Activated CD4-positive, CD25-positive, alpha-beta regulatory T cell (primary cell): ENCODE results near the gene ADAMTS8.

Experiments used
- DNase-seq, 4 experiments: peaks; one replicate each; lab custom pipeline; 2025; lab: John Stamatoyannopoulos, UW

ADAMTS8 gene

DNA sequence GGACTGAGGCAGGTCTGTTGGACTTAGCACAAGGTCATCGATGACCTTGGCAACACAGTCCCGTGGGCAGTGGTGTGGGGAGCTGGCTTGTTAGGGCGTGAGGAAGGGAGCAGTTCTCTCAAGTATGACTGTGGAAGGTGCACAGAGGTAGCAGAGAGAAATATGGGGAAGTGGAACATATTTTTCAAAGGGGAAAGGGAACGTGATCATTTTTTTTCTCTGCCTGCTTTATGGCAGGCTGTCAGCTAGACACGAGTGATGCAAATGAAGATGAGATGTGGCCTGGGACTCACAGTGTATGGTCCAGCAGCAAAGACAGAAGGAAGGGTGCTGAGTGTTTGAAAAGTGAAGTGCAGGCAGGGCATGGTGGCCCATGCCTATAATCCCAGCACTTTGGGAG is 30.6 kb downstream of the ADAMTS8 start:
- DNase-seq: no peak

DNA sequence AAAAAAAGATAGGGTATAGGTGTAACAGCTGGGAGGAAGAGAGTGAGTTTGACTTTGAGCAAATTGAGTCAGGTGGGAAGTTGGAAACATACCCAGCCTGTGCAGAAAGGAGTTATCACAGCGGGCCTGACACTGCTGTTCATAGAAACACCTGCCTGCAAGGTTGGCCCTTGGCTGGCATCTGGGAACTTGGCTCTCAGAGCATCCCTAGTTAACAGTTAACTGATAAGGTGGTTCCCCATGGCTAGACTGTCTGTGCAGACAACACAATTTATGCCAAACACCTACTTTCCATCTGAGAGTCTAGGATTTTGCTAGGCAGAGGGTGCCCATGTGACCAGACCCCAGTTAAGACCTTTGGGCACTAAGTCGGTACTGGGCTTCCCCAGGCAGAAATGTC is 31.4 kb downstream of the ADAMTS8 start:
- no peak for DNase-seq

DNA sequence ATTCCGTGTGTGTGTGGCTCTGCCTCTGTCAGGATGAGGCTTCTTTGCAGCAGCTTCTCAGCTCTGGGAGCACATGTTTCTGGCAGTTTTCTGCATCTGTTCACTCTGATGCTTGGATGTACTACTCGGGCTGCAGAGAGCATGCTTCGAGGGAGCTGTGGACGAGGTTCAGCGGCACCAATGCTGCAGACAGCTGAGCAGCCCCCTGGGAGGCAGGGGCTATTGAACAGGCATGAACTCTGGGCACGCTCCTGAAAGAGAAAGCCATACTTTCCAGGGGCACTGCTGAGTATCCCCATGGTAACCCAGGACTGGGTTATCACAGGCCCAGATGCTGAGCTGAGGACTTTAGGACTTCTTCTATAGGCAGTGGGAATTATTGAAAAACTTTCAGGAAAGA is 33.8 kb downstream of the ADAMTS8 start:
- DNase-seq: no peak

DNA sequence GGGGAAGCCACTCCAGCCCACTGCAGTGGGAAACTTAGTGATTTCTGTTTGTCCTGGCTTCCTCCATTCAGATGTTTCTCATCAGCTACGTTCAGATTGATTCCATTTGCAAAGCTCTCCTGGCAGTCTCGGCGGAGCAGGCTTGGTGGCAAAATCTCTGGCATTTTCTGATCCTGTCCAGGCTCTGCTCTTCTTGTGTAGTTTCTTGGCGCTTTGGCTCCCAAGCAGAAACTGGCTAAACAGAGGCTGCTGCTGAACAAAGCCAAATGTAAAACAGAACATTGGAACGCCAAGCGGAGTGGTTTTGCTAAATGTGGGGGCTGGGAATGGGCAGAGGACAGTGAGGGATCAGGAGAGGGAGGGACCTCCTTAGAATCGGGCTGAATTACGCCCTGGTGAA is 36.7 kb downstream of the ADAMTS8 start:
- DNase-seq: no peak

DNA sequence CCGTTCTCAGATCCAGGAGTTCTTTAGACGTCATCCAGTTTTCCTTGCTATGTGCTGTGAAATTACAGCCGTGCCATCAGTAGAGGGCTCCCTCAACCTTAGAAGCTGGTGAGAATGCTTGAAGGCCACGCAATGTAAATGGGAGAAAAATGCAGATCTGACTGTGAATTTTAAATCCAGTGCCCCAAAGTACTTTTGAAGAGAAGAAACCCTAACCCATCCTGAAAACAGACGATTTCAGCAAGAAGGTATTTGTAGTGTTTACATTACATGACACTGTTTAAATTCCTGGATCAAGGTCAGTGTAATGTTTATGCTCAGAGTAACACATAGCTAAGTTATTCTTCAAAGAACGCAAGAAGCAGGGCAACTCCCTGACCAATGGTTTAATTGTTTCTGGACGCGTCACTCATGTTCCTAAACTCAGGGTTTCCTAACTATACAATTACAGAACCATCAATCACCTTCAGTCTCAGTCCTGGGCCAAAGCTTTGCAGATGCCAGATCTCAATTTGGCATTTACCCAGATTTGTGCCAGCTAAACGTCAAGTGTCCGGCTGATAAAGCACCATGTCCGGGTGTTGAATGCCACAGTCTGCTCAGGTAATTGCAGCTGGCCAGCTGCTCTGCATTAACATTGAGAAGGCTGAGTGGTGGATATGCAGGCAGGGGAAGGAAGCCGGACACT is 38.2 kb downstream of the ADAMTS8 start:
- DNase-seq: no peak

DNA sequence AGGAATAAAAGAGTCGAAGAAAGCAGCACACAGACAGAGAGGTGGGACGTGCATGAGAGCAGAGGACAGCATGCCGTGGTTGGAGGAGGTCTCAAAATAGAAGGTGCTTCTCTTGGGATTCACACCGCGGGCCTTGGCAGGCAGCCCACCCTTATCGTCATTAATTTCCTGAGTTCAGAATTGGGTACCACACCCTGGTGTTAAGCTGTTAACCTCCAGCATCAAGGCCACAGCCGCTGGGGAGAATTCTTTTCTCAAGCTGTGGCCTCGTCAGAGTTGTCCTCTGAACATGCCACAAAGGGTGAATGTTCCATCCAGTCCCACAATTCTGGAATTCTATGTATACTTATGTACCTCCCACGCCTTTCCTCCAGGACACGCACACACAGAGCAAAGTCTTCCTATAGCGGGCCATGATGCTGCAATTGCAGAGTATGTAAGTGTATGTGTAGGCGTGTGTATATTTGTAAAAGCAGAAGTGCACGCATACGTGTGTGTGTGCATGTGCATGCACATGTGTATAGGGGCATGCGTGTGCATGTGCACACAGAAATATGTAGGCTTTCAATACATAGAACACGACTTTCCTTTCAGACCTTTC is 39.0 kb downstream of the ADAMTS8 start:
- DNase-seq: no peak

DNA sequence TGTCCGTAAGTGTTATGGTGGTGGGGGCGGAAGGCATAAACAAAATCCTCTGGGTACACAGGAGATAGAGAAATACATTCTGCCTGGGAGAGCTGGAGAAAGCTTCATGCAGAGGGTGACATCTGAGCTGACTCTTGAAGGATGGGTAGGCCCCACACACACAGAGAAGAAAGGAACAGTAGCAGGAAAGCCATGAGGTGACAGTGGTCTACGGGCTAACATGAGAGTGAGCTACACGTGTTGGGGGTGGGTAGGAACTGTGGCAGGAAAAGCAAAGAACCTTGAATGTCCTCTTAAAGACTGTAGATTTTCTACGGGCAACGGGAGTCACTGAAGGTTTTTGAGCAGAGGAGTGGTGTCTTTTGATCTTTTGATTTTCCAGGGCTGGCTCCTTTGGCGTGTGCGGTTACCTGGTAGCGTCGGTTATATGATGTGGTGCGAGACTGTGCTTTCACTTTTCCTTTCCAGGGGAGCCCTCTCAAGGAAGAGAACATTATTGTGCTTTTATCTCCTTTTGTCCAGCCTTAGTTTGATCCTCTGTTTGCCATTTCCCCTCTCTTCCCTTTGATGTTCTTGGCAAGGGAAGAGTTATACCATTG is 39.7 kb downstream of the ADAMTS8 start:
- DNase-seq: no peak

DNA sequence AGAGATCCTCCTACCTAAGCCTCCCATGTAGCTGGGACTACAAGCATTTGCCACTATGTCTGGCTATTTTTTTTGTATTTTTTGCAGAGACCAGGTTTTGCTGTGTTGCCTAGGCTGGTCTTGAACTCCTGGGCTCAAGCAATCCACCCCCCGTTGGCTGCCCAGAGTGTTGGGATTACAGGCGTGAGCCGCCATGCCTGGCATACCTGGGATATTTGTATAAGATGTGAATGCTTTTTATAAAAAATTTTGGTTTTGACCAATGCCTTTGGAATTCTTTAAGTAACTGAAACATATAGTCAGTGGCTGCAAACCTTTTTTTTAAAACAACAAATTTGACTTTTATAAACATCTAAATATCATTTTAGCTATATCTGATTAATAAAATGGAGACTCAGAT is 42.4 kb downstream of the ADAMTS8 start:
- no peak for DNase-seq

DNA sequence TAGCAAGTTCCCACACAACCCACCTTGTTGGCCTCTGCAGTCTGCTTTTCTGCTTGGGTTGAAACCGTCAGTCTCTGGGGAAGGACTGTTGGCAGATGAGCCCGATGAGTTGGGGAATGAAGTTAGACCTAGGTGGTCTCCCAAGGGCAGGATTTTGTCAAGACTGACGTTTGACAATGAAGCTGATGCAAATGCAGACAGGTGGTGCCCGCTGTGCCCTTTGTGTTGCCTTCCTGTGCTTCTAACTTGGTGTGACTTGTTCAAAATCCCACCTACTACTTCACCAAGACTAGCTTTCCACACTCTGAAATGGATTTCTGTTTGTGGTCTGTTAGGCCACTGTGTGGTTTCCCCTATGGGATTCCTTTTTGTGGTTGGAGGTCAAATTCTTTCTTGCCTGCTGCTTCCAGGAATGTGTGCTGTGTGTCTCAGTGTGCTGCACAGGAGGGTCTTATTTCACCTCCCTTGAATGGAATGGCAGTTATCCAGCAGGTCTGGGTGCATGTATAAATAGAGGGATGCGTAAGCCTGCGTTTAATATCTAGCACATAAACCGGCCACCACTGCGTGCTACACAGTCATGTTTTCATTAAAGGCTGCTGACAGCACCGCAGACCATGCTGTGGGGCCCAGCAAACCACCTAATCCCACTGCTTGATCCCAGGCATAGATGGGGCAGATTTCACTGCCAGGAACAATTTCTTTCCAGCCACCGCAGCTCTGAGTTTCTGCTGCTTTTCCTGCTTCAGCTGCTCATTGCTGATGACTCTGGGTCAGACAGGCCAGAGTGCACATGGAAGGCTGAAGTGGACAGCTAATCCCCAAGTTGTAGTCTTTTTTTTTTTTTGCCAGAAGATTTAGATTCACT is 44.8 kb downstream of the ADAMTS8 start:
- no peak for DNase-seq

DNA sequence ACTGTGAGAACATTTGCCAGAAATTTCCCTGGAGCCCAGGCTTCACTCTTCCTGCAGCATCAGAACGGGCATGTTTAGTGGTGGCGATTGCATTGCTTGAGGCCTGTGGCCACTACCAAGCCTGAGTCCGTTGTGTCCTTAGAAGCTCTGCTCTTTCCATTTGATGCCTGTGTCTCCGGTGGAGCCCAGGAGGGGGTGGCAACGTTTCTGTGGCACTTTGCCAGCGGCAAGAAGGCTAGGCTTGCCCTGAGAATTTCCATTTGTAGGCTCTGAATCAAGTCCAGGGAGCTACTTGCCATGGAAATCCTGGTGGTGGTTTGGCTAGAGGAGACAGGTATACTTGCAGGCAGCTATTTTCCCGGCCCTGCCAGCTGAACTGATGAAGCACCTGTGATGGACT is 47.1 kb downstream of the ADAMTS8 start:
- DNase-seq: no peak

DNA sequence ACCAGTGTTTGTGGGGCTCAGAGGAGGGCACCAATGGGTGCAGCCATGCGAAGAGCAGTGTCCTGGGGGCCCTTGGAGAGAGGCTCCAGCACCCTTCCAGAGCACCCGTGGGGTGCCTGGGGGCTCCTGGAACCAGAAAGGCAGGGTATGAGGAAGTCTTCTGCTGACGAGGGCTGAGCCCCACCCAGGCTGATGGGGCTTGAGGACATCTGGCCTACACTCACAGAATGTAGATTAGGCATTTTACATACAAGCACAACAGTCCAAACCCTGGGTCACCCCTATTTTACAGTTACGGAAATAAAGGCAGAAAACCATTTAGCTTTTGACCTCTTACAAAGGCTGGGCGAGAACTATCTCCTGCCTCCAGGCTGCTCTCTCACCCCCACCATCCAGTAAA is 47.6 kb downstream of the ADAMTS8 start:
- no peak for DNase-seq

DNA sequence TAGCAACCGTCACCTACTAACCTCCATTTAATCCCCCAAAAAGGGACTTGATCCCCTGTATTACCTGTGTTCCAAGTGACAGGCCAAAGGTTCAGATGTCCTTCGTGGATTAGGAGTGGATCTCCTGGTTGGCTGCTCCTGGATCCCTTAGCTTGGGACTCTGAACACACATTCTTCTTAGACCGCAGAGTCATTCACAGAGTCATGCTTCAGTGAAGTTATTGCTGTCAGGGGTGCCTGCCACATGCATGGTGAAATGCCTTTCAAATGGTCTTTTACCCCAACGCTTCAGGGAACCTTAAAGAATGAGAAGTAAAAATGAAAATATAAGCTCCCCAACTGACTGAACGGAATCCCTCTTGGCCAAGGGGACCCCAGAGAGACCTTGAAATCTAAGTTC is 49.1 kb downstream of the ADAMTS8 start:
- DNase-seq: no peak

DNA sequence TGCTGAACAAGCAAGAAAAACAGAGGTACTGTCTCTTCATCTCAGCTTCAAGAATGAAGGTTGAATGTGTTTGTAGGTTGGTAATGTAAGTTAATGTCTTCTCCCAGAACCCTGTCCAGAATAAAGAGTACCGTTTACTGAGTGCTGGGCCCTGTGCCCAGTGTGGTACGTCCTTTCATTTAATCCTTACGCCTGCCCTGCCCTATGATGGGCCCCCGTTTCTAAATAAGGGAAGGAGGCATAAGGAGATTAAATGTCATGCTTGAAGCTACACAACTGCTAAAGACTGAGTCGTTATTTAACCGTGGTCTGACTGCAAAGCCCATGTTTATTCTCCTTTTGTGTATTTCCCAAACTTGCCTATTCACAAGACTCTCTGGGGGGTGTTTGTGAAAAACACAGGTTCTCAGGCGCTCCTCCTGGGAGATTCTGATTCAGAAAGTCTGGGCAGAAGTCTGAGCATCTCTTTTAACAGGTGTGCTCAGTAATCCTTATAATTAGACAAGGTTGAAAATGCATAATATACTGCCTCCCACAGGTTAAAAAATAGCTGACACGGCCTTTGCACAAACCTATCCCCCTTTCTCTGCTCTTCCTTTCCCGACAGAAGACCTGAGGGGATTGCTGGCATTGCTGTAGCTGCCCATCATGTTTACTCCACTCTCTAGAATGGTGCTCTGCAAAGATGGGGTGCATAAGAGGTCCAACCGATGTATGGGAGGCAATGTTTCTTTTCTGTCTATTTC is 57.4 kb downstream of the ADAMTS8 start:
- no peak for DNase-seq

DNA sequence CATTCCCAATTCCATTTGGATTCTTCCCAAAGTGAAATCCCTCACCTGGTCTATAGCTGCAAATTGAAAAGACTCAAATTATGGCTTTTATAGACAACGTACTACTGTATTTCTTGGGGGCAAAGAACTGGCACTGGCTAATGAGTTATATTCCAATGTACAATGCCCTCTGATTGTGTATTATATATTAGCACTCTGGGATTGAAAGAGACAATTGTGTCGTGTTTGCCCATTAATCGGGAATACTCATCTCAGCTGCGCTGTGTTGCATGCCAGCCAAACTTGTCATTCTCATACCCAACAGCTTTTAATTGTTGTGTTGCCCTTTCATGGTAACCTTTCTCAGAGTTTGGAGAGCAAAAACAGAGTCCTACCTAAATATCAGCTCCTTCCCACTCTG is 58.7 kb downstream of the ADAMTS8 start:
- no peak for DNase-seq

DNA sequence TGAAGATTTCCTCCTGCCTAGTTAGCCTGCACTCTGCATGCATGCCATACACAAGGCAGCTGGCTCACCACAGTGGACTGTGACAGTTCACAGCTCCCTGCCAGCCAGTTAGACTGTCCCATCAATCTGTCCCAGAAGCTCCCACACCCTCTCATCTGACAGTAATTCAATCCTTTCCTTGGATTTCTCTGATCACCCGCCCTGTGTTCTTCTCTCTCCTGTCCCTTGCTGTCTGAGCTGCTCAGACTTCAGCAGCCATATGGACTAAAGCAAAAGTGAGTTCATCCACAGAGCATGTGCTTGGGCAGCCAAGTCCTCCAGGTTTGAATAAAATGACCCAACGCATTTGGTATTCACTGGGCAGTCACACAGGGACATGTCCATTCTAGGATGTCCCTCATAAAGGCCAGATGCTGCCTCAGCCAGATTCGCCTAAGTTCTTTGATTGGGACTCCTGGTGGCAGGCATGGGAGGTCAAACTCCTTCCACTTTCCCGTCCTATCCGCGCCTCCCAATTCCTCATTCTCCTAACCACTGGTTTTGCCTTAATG is 59.2 kb downstream of the ADAMTS8 start:
- no peak for DNase-seq

DNA sequence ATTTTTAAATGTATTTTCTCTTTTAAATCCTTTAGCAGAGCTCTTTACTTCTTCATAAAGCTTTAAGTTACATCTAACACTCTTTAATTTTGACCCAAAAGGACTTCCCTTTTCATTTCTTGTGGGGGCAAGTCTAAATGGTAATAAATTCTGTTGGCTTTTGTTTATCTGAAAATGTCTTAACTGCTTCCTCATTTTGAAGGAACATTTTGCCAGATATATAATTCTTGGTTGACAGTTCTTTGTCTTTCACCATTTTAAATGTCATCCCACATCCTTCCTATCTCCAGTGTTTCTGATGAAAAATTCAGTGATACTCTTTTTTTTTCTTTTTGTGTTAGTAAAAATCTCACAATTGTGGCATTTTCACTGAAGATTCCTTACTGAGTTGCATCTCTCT is 69.0 kb downstream of the ADAMTS8 start:
- no peak for DNase-seq

DNA sequence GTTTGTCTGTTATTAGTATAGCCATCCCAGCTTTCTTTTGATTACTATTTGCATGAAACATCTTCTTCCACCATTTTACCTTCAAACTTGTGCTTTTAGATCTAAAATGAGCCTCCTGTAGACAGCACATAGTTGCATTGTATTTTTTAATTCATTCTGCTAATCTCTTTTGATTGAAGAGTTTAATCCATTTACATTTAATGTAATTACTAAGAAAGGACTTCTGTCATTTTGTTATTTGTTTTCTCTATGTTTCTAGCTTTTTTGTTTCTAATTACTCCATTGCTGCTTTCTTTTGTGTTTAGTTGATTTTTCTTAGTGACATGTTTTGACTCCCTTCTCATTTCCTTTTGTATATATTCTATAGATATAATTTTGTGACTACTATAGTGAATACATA is 70.0 kb downstream of the ADAMTS8 start:
- DNase-seq: no peak
